ENCODE data around the gene RND2.

The RND2 gene

GRCh38 chr17:43006639-43007551, 18.1 kb upstream of the RND2 start, which contains the start of gene IFI35:
Gene IFI35 (plus strand): TSS chr17:43006784. CDS start chr17:43006948, 164 bp downstream.
- peak; percentile 87 for DNase-seq (ENCODE audit: low spot score)

- no peak for DNase-seq (ENCODE audit: low spot score)
These were observed 14.2 kb upstream of the RND2 start for GRCh38 chr17:43010667-43011308.

GRCh38 chr17:43011728-43012472, 13.1 kb upstream of the RND2 start:
- no peak for DNase-seq (ENCODE audit: low spot score)

GRCh38 chr17:43013296-43013695, 11.7 kb upstream of the RND2 start:
- DNase-seq (ENCODE audit: low spot score) = no peak

GRCh38 chr17:43014020-43014648, 10.9 kb upstream of the RND2 start:
- DNase-seq (ENCODE audit: low spot score) = no peak

GRCh38 chr17:43014649-43015542, 10.1 kb upstream of the RND2 start:
- no peak for DNase-seq (ENCODE audit: low spot score)

GRCh38 chr17:43015579-43015978, 9.5 kb upstream of the RND2 start:
- DNase-seq (ENCODE audit: low spot score) = no peak

GRCh38 chr17:43016216-43016615, 8.8 kb upstream of the RND2 start:
- no peak for DNase-seq (ENCODE audit: low spot score)

- DNase-seq (ENCODE audit: low spot score) = no peak
These were observed 6.8 kb upstream of the RND2 start for GRCh38 chr17:43018008-43018853.

GRCh38 chr17:43018932-43019331, 6.1 kb upstream of the RND2 start:
- no peak for DNase-seq (ENCODE audit: low spot score)

- DNase-seq (ENCODE audit: low spot score) = no peak
These were observed 5.6 kb upstream of the RND2 start for GRCh38 chr17:43019418-43019817.

GRCh38 chr17:43020030-43020621, 4.9 kb upstream of the RND2 start:
- no peak for DNase-seq (ENCODE audit: low spot score)

- DNase-seq (ENCODE audit: low spot score) = peak; percentile 31
These were observed 4.0 kb upstream of the RND2 start for GRCh38 chr17:43020789-43021740.

GRCh38 chr17:43021741-43022512, 3.1 kb upstream of the RND2 start, which contains the start of gene VAT1:
Gene VAT1 (minus strand): TSS chr17:43022385. CDS start chr17:43022322, 63 bp downstream.
- DNase-seq (ENCODE audit: low spot score) = peak; percentile 54

- DNase-seq (ENCODE audit: low spot score) = no peak
These were observed 243 bp downstream of the RND2 start for GRCh38 chr17:43025290-43025657.

- no peak for DNase-seq (ENCODE audit: low spot score)
These were observed 921 bp downstream of the RND2 start for GRCh38 chr17:43025766-43026537.

GRCh38 chr17:43026595-43026994, 1.6 kb downstream of the RND2 start:
- no peak for DNase-seq (ENCODE audit: low spot score)

Measured in CD4-positive, alpha-beta T cell treated with Interleukin-6 at 100 ng/mL for 8 hours (primary cell).